Vagina (tissue), 2 donors: ENCODE measurements around the gene KITLG.

Source experiments
- CTCF ChIP-seq, 3 experiments: fragments of 450-650 bp in 2 of 3; fragments of 200-600 bp in 1 of 3; sonication (generic) in 1 of 3; IDR thresholded peaks; one replicate each; pipeline ENCODE4 v1.5.1; 2017 to 2019; ENCODE audit warnings: antibody characterized with exemption in 3 of 3, mild to moderate bottlenecking in 2 of 3, moderate library complexity in 2 of 3
- POLR2A ChIP-seq, 2 donors: fragments of 450-650 bp; IDR thresholded peaks; one replicate each; pipeline ENCODE4 v1.6.1; 2017; ENCODE audit warnings: antibody characterized with exemption in 2 of 2, mild to moderate bottlenecking in 2 of 2, moderate library complexity in 2 of 2

- no peak for TF ChIP-seq POLR2A (IDR thresholded peaks at IDR 0.05)
- TF ChIP-seq CTCF (IDR thresholded peaks at IDR 0.05): no peak
Observed at GRCh38 chr12:88451205-88451604, 129.1 kb downstream of the KITLG start.
